HG03280 (cell line): ENCODE data around the gene NVL.

Source experiments
- ATAC-seq: cut with Tn5 transposase; IDR thresholded peaks from one replicate; pipeline ENCODE4 v1.9.1; 2021; ENCODE audit warnings: mild to moderate bottlenecking, moderate library complexity; ENCODE audit not compliant: unreplicated experiment

The NVL gene

GRCh38 chr1:224289396-224289795, 40.6 kb downstream of the NVL start:
- no peak for ATAC-seq

- ATAC-seq, result no peak
These were observed 42.3 kb downstream of the NVL start for GRCh38 chr1:224287714-224288113.

- no peak for ATAC-seq
These were observed 47.8 kb downstream of the NVL start for GRCh38 chr1:224282140-224282539.

- no peak for ATAC-seq
These were observed 53.0 kb downstream of the NVL start for GRCh38 chr1:224276771-224277487.

GRCh38 chr1:224274970-224275626, 54.9 kb downstream of the NVL start:
- no peak for ATAC-seq

GRCh38 chr1:224273641-224274040, 56.3 kb downstream of the NVL start:
- no peak for ATAC-seq

GRCh38 chr1:224271106-224271505, 58.9 kb downstream of the NVL start:
- no peak for ATAC-seq

GRCh38 chr1:224267925-224268324, 62.0 kb downstream of the NVL start:
- ATAC-seq, result no peak

GRCh38 chr1:224266915-224267856, 62.8 kb downstream of the NVL start:
- ATAC-seq, result no peak

GRCh38 chr1:224266105-224266914, 63.7 kb downstream of the NVL start:
- ATAC-seq, result no peak

GRCh38 chr1:224264321-224264720, 65.7 kb downstream of the NVL start:
- no peak for ATAC-seq

GRCh38 chr1:224262373-224263054, 67.5 kb downstream of the NVL start:
- no peak for ATAC-seq

GRCh38 chr1:224259986-224260385, 70.0 kb downstream of the NVL start:
- no peak for ATAC-seq

GRCh38 chr1:224258351-224258750, 71.6 kb downstream of the NVL start:
- ATAC-seq, result no peak

GRCh38 chr1:224256640-224257039, 73.3 kb downstream of the NVL start:
- ATAC-seq, result no peak

- no peak for ATAC-seq
These were observed 76.3 kb downstream of the NVL start for GRCh38 chr1:224253721-224254120.

GRCh38 chr1:224252479-224252878, 77.5 kb downstream of the NVL start:
- no peak for ATAC-seq

- no peak for ATAC-seq
These were observed 78.2 kb downstream of the NVL start for GRCh38 chr1:224251741-224252146.

- no peak for ATAC-seq
These were observed 84.8 kb downstream of the NVL start for GRCh38 chr1:224245188-224245587.

GRCh38 chr1:224238756-224239155, 91.2 kb downstream of the NVL start:
- ATAC-seq, result no peak
